ENCODE measurements around the gene FOXK2. TPM values are rescaled to one million over a fixed set of nuclear protein-coding genes. Genes with fewer than 3 reads are reported as not detected.

Gene FOXK2
- total RNA-seq, 1 experiment from 2014 or later: 107 TPM

- Histone ChIP-seq H3K4me1 (ENCODE audit: insufficient read depth, low read length, poor library complexity, severe bottlenecking) (peaks cover 5% of the 10 kb centered on the region), H3K27ac (ENCODE audit: low read depth, low read length, poor library complexity, severe bottlenecking) (no peak overlapping the region), H3K9me3 (ENCODE audit: low read depth, low read length, poor library complexity, severe bottlenecking) (no peaks in the 10 kb centered on the region), H3K4me3 (ENCODE audit: low read depth, low read length, poor library complexity, severe bottlenecking) (no peak overlapping the region), H3K27me3 (replicated peaks; ENCODE audit: insufficient read depth, low read depth, low read length, poor library complexity) (no peaks in the 10 kb centered on the region), H3K36me3 (ENCODE audit: insufficient read depth, low read length, poor library complexity, severe bottlenecking) (no peaks in the 10 kb centered on the region)
- no peak for TF ChIP-seq EZH2 (IDR thresholded peaks at IDR 0.05; ENCODE audit: borderline replicate concordance, low read depth, low read length, poor library complexity, severe bottlenecking)
- TF ChIP-seq CTCF (conservative IDR thresholded peaks at IDR 0.05; ENCODE audit: low read depth, low read length): no peak
- no peak for DNase-seq (ENCODE audit: low spot score)
- BruUV-seq (replicated peaks): no TSS peak
- ChIA-PET POLR2A (ENCODE audit: low non-redundant PET) (no interaction called here), CTCF (no interaction called here)
- intact Hi-C loops (cut with micrococcal nuclease; ENCODE audit: unreplicated experiment): no loop called here
Observed at GRCh38 chr17:82650723-82651122, 131.2 kb downstream of the FOXK2 start.

GRCh38 chr17:82653651-82654528 lies 134.4 kb downstream of the FOXK2 start:
- intact Hi-C loops (cut with micrococcal nuclease; ENCODE audit: unreplicated experiment): no loop called here
- POLR2A ChIA-PET (ENCODE audit: low non-redundant PET): no interaction called here

More at GRCh38 chr17:82653651-82654528, 134.4 kb downstream of the FOXK2 start:
- Histone ChIP-seq H3K27ac (ENCODE audit: low read depth, low read length, poor library complexity, severe bottlenecking) (no peak overlapping the region), H3K36me3 (ENCODE audit: insufficient read depth, low read length, poor library complexity, severe bottlenecking) (no peaks in the 10 kb centered on the region), H3K4me3 (ENCODE audit: low read depth, low read length, poor library complexity, severe bottlenecking) (no peak overlapping the region), H3K27me3 (replicated peaks; ENCODE audit: insufficient read depth, low read depth, low read length, poor library complexity) (no peaks in the 10 kb centered on the region), H3K9me3 (ENCODE audit: low read depth, low read length, poor library complexity, severe bottlenecking) (no peaks in the 10 kb centered on the region), H3K4me1 (ENCODE audit: insufficient read depth, low read length, poor library complexity, severe bottlenecking) (no peaks in the 10 kb centered on the region)
- TF ChIP-seq EZH2 (IDR thresholded peaks at IDR 0.05; ENCODE audit: borderline replicate concordance, low read depth, low read length, poor library complexity, severe bottlenecking) (no peak), CTCF (conservative IDR thresholded peaks at IDR 0.05; ENCODE audit: low read depth, low read length) (no peak)
- CTCF ChIA-PET: no interaction called here
- no TSS peak for BruUV-seq (replicated peaks)
- DNase-seq (ENCODE audit: low spot score): no peak

Other genes with a start within 250 kb of the FOXK2 start
- gene CSNK1D, start 246.0 kb upstream of the FOXK2 start, total RNA-seq (2021): 139 and 150 TPM in 2 replicates
- gene CD7, start 202.1 kb upstream of the FOXK2 start, total RNA-seq (2021): not detected in 2 replicates
- gene SECTM1, start 186.0 kb upstream of the FOXK2 start, total RNA-seq (2021): 1.4 and 2.8 TPM in 2 replicates
- 0.39 and 1.2 TPM in 2 replicates for gene TEX19, start 160.5 kb upstream of the FOXK2 start, total RNA-seq (2021)
- gene UTS2R, start 148.0 kb upstream of the FOXK2 start, total RNA-seq (2021): 0.52 and 0.58 TPM in 2 replicates
- 20.1 and 24.0 TPM in 2 replicates for gene HEXD, start 101.4 kb upstream of the FOXK2 start, total RNA-seq (2021)
- gene OGFOD3, start 101.1 kb upstream of the FOXK2 start, total RNA-seq (2021): 25.0 and 30.9 TPM in 2 replicates
- 72.8 and 91.1 TPM in 2 replicates for gene CYBC1, start 69.0 kb upstream of the FOXK2 start, total RNA-seq (2021)
- gene NARF, start 61.0 kb upstream of the FOXK2 start, total RNA-seq (2021): 74.1 and 75.7 TPM in 2 replicates
- gene WDR45B, start 128.7 kb downstream of the FOXK2 start, total RNA-seq (2021): 69.9 and 73.0 TPM in 2 replicates
- 3.2 and 4.8 TPM in 2 replicates for gene RAB40B, start 179.0 kb downstream of the FOXK2 start, total RNA-seq (2021)
- gene FN3KRP, start 197.0 kb downstream of the FOXK2 start, total RNA-seq (2021): 35.4 and 43.2 TPM in 2 replicates
- gene FN3K, start 215.9 kb downstream of the FOXK2 start, total RNA-seq (2021): 6.7 and 8.0 TPM in 2 replicates
- gene TBCD, start 232.3 kb downstream of the FOXK2 start, total RNA-seq (2021): 113 and 129 TPM in 2 replicates